HEK293 (cell line): ENCODE measurements around the gene MRO.

ENCODE experiments used
- FEZF1 ChIP-seq: fragments of 450-650 bp; formaldehyde crosslinking; IDR thresholded peaks from 2 replicates; pipeline ENCODE4 v1.5.1; 2016; ENCODE audit warnings: missing biosample characterization, missing genetic modification characterization
- GFI1B ChIP-seq: fragments of 450-650 bp; formaldehyde crosslinking; IDR thresholded peaks from 2 replicates; pipeline ENCODE4 v1.5.1; 2016; ENCODE audit warnings: missing biosample characterization, missing genetic modification characterization
- GLIS1 ChIP-seq: fragments of 450-650 bp; formaldehyde crosslinking; IDR thresholded peaks from 2 replicates; pipeline ENCODE4 v1.5.1; 2016; ENCODE audit warnings: missing biosample characterization, missing genetic modification characterization
- KLF10 ChIP-seq: fragments of 450-650 bp; IDR thresholded peaks from 2 replicates; pipeline ENCODE4 v1.5.1; 2018; ENCODE audit warnings: missing biosample characterization, mild to moderate bottlenecking, missing genetic modification characterization
- MZF1 ChIP-seq: fragments of 450-650 bp; formaldehyde crosslinking; IDR thresholded peaks from 2 replicates; pipeline ENCODE4 v1.5.1; 2017; ENCODE audit warnings: missing biosample characterization, missing genetic modification characterization, borderline replicate concordance
- PRDM4 ChIP-seq: fragments of 450-650 bp; formaldehyde crosslinking; IDR thresholded peaks from 2 replicates; pipeline ENCODE4 v1.5.1; 2017; ENCODE audit warnings: missing biosample characterization, missing genetic modification characterization
- PRDM6 ChIP-seq: fragments of 450-650 bp; formaldehyde crosslinking; IDR thresholded peaks from 2 replicates; pipeline ENCODE4 v1.5.1; 2017; ENCODE audit warnings: missing biosample characterization, missing genetic modification characterization
- RBAK ChIP-seq: fragments of 450-650 bp; formaldehyde crosslinking; IDR thresholded peaks from 2 replicates; pipeline ENCODE4 v1.5.1; 2016; ENCODE audit warnings: missing biosample characterization, missing genetic modification characterization
- REPIN1 ChIP-seq: fragments of 450-650 bp; formaldehyde crosslinking; IDR thresholded peaks from 2 replicates; pipeline ENCODE4 v1.5.1; 2017; ENCODE audit warnings: missing biosample characterization, missing genetic modification characterization, low read depth
- SCRT1 ChIP-seq: fragments of 450-650 bp; formaldehyde crosslinking; IDR thresholded peaks from 2 replicates; pipeline ENCODE4 v1.5.1; 2016; ENCODE audit warnings: missing biosample characterization, missing genetic modification characterization, borderline replicate concordance
- TRIM28 ChIP-seq: IDR thresholded peaks from 2 replicates; pipeline ENCODE4 v1.6.1; 2011; ENCODE audit warnings: low read length, control low read depth, borderline replicate concordance
- YY2 ChIP-seq: fragments of 450-650 bp; formaldehyde crosslinking; IDR thresholded peaks from 2 replicates; pipeline ENCODE4 v1.5.1; 2016; ENCODE audit warnings: missing biosample characterization, missing genetic modification characterization
- ZBTB1 ChIP-seq: fragments of 450-650 bp; formaldehyde crosslinking; IDR thresholded peaks from 2 replicates; pipeline ENCODE4 v1.5.1; 2016; ENCODE audit warnings: missing biosample characterization, missing genetic modification characterization
- ZBTB20 ChIP-seq: fragments of 450-650 bp; formaldehyde crosslinking; IDR thresholded peaks from 2 replicates; pipeline ENCODE4 v1.5.1; 2016; ENCODE audit warnings: missing biosample characterization, missing genetic modification characterization
- ZBTB7A ChIP-seq: fragments of 450-650 bp; formaldehyde crosslinking; IDR thresholded peaks from 2 replicates; pipeline ENCODE4 v1.5.1; 2016; ENCODE audit warnings: low read depth, missing biosample characterization, missing genetic modification characterization
- ZFP41 ChIP-seq: fragments of 450-650 bp; formaldehyde crosslinking; IDR thresholded peaks from 2 replicates; pipeline ENCODE4 v1.5.1; 2016; ENCODE audit warnings: missing biosample characterization, missing genetic modification characterization, borderline replicate concordance
- ZNF121 ChIP-seq: fragments of 450-650 bp; formaldehyde crosslinking; IDR thresholded peaks from 2 replicates; pipeline ENCODE4 v1.5.1; 2016; ENCODE audit warnings: missing biosample characterization, missing genetic modification characterization
- ZNF202 ChIP-seq: fragments of 450-650 bp; formaldehyde crosslinking; IDR thresholded peaks from 2 replicates; pipeline ENCODE4 v1.5.1; 2016; ENCODE audit warnings: missing biosample characterization, missing genetic modification characterization, borderline replicate concordance
- ZNF221 ChIP-seq: fragments of 450-650 bp; formaldehyde crosslinking; IDR thresholded peaks from 2 replicates; pipeline ENCODE4 v1.5.1; 2017; ENCODE audit warnings: missing biosample characterization, missing genetic modification characterization, borderline replicate concordance
- ZNF26 ChIP-seq: fragments of 450-650 bp; formaldehyde crosslinking; IDR thresholded peaks from 2 replicates; pipeline ENCODE4 v1.5.1; 2016; ENCODE audit warnings: missing biosample characterization, missing genetic modification characterization
- ZNF266 ChIP-seq: fragments of 450-650 bp; formaldehyde crosslinking; IDR thresholded peaks from 2 replicates; pipeline ENCODE4 v1.5.1; 2016; ENCODE audit warnings: missing biosample characterization, missing genetic modification characterization, low read depth
- ZNF302 ChIP-seq: fragments of 450-650 bp; formaldehyde crosslinking; IDR thresholded peaks from 2 replicates; pipeline ENCODE4 v1.5.1; 2016; ENCODE audit warnings: missing biosample characterization, missing genetic modification characterization, low read depth
- ZNF354C ChIP-seq: fragments of 450-650 bp; formaldehyde crosslinking; IDR thresholded peaks from 2 replicates; pipeline ENCODE4 v1.5.1; 2016; ENCODE audit warnings: missing biosample characterization, missing genetic modification characterization, low read depth, borderline replicate concordance
- ZNF404 ChIP-seq: fragments of 450-650 bp; formaldehyde crosslinking; IDR thresholded peaks from 2 replicates; pipeline ENCODE4 v1.5.1; 2017; ENCODE audit warnings: missing biosample characterization, missing genetic modification characterization
- ZNF501 ChIP-seq: fragments of 450-650 bp; formaldehyde crosslinking; IDR thresholded peaks from 2 replicates; pipeline ENCODE4 v1.5.1; 2016; ENCODE audit warnings: missing biosample characterization, missing genetic modification characterization
- ZNF596 ChIP-seq: fragments of 450-650 bp; IDR thresholded peaks from 2 replicates; pipeline ENCODE4 v1.5.0; 2018; ENCODE audit warnings: missing biosample characterization, mild to moderate bottlenecking, missing genetic modification characterization, moderate library complexity
- ZNF624 ChIP-seq: fragments of 450-650 bp; formaldehyde crosslinking; IDR thresholded peaks from 2 replicates; pipeline ENCODE4 v1.5.1; 2017; ENCODE audit warnings: missing biosample characterization, missing genetic modification characterization
- ZNF639 ChIP-seq: fragments of 450-650 bp; formaldehyde crosslinking; IDR thresholded peaks from 2 replicates; pipeline ENCODE4 v1.5.1; 2016; ENCODE audit warnings: missing biosample characterization, missing genetic modification characterization
- ZNF658 ChIP-seq: fragments of 450-650 bp; formaldehyde crosslinking; IDR thresholded peaks from 2 replicates; pipeline ENCODE4; 2016; ENCODE audit warnings: missing biosample characterization, missing genetic modification characterization
- ZNF843 ChIP-seq: fragments of 450-650 bp; formaldehyde crosslinking; IDR thresholded peaks from 2 replicates; pipeline ENCODE4 v1.5.1; 2016; ENCODE audit warnings: missing biosample characterization, missing genetic modification characterization
- ZSCAN16 ChIP-seq: fragments of 450-650 bp; formaldehyde crosslinking; IDR thresholded peaks from 2 replicates; pipeline ENCODE4 v1.5.1; 2016; ENCODE audit warnings: missing biosample characterization, missing genetic modification characterization
- ZSCAN18 ChIP-seq: fragments of 450-650 bp; formaldehyde crosslinking; IDR thresholded peaks from 2 replicates; pipeline ENCODE4 v1.5.1; 2016; ENCODE audit warnings: missing biosample characterization, missing genetic modification characterization

The MRO gene

GRCh38 chr18:50748243-50749229, 71.3 kb downstream of the MRO start (continued):
- TF ChIP-seq ZNF26 (tag by site-specific recombination): no peak
- no peak for TF ChIP-seq ZNF658 (tag by site-specific recombination)
- no peak for TF ChIP-seq ZNF354C (tag by site-specific recombination)
- no peak for TF ChIP-seq ZNF624 (tag by site-specific recombination)
- TF ChIP-seq ZNF843 (tag by site-specific recombination): peak; percentile 99
- TF ChIP-seq ZNF639 (tag by site-specific recombination): no peak
- TF ChIP-seq GFI1B (tag by site-specific recombination): peak; percentile 61; the same call in 1 of the 2 replicates
- TF ChIP-seq FEZF1 (tag by site-specific recombination): peak; percentile 98
- TF ChIP-seq ZNF121: no peak; the same call in 1 of the 2 replicates
- peak; percentile 93 for TF ChIP-seq ZSCAN16 (tag by site-specific recombination)
- no peak for TF ChIP-seq ZNF221 (tag by site-specific recombination)
- peak; percentile 96 for TF ChIP-seq PRDM4 (tag by site-specific recombination)
- no peak; the same call in 1 of the 2 replicates for TF ChIP-seq ZNF302 (tag by site-specific recombination)
- no peak for TF ChIP-seq REPIN1 (tag by site-specific recombination)
- no peak for TF ChIP-seq ZNF404 (tag by site-specific recombination)
- TF ChIP-seq SCRT1 (tag by site-specific recombination): peak; percentile 87
- TF ChIP-seq ZNF596 (tag by site-specific recombination): peak; percentile 81
- TF ChIP-seq TRIM28: peak; percentile 94
- peak; percentile 97 for TF ChIP-seq GLIS1 (tag by site-specific recombination)
- peak; percentile 83 for TF ChIP-seq KLF10 (tag by site-specific recombination)
- 0 out of 2 replicates have a peak, but pooled peaks have one; percentile 78 for TF ChIP-seq ZNF501 (tag by site-specific recombination)
- TF ChIP-seq ZBTB7A: no peak
- peak; percentile 62; the same call in 1 of the 2 replicates for TF ChIP-seq ZSCAN18 (tag by site-specific recombination)
- no peak for TF ChIP-seq ZNF266
- peak; percentile 99 for TF ChIP-seq PRDM6
- TF ChIP-seq ZBTB20: peak; percentile 43; the same call in 1 of the 2 replicates
- TF ChIP-seq YY2 (tag by site-specific recombination): peak; percentile 42; the same call in 1 of the 2 replicates
- no peak for TF ChIP-seq RBAK (tag by site-specific recombination)
- TF ChIP-seq MZF1 (tag by site-specific recombination): peak; percentile 95
- no peak for TF ChIP-seq ZNF202
- TF ChIP-seq ZBTB1 (tag by site-specific recombination): no peak; the same call in 1 of the 2 replicates
- TF ChIP-seq ZFP41 (tag by site-specific recombination): no peak
